Endothelial cell (in vitro differentiated cells): ENCODE measurements around the gene ASCC1. TPM values are rescaled to one million over a fixed set of nuclear protein-coding genes. Genes with fewer than 3 reads are reported as not detected.

Source experiments
- DNase-seq: peaks from one replicate; pipeline ENCODE4 v3.0.0; 2021; ENCODE audit warnings: low spot score
- H3K27ac Mint-ChIP-seq: one replicate; pipeline ENCODE4 v1.8.0; 2021; ENCODE audit warnings: mixed read lengths, inconsistent platforms; ENCODE audit not compliant: unreplicated experiment
- H3K27me3 Mint-ChIP-seq: one replicate; pipeline ENCODE4 v1.8.0; 2021; ENCODE audit warnings: mild to moderate bottlenecking, moderate library complexity, mixed read lengths, inconsistent platforms; ENCODE audit not compliant: unreplicated experiment
- H3K36me3 Mint-ChIP-seq: one replicate; pipeline ENCODE4 v1.8.0; 2021; ENCODE audit warnings: mild to moderate bottlenecking, low read depth, mixed read lengths, inconsistent platforms; ENCODE audit not compliant: unreplicated experiment
- H3K4me1 Mint-ChIP-seq: one replicate; pipeline ENCODE4 v1.8.0; 2021; ENCODE audit warnings: mild to moderate bottlenecking, mixed read lengths, inconsistent platforms; ENCODE audit not compliant: unreplicated experiment
- H3K4me3 Mint-ChIP-seq: one replicate; pipeline ENCODE4 v1.8.0; 2021; ENCODE audit warnings: mild to moderate bottlenecking, mixed read lengths, inconsistent platforms; ENCODE audit not compliant: unreplicated experiment
- H3K9me3 Mint-ChIP-seq: one replicate; pipeline ENCODE4 v1.8.0; 2021; ENCODE audit warnings: mixed read lengths, inconsistent platforms; ENCODE audit not compliant: unreplicated experiment
- total RNA-seq: library from RNA; stranded (reverse); fragmentation: NEBNext Ultra II Directional; extraction: Animal tissue kit (Norgen Biotek cat#: 25700); gene quantifications from one replicate; pipeline ENCODE4 v1.2.1, GENCODE V29; 2021; ENCODE audit not compliant: unreplicated experiment
- TF ChIP-seq, protein P1 (sequence below): fragments of 200-600 bp; sonication (generic); IDR thresholded peaks from one replicate; pipeline ENCODE4 v1.5.0; 2021; ENCODE audit warnings: antibody characterized with exemption; ENCODE audit not compliant: unreplicated experiment

Gene ASCC1
- total RNA-seq, 1 donor from 2014 or later: 32.1 TPM

DNA sequence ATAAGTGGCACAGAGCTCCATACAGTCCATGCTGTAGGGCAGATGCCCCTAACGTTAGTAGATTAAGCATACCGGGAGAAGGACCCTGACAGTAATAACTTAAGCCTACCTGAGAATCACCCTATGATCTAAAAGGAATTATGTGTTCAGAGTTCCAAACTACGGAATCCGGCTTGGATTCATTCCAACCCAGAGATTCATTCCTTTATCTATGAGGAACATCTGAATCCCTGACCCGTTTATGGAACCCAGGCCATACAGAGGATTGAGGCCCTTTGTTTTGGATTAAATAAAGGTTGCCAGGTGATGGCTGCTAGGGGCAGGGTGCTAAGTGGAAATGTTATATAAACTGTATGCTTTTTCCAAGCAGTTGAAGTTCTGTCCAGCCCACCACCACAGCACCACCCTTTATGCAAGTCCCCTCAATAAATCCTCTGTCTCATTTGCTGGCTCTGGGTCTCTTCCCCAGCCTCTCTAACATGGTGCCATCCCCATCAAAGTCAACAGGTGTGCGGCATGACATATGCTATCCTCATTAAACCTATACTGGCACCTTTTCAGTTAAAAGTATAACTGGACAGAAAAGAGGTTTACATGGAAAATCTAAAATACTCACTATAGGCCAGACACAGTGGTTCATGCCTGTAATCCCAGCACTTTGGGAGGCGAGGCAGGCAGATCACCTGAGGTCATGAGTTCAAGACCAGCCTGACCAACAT is 9.4 kb downstream of the ASCC1 start:
- TF ChIP-seq, protein P1, sequence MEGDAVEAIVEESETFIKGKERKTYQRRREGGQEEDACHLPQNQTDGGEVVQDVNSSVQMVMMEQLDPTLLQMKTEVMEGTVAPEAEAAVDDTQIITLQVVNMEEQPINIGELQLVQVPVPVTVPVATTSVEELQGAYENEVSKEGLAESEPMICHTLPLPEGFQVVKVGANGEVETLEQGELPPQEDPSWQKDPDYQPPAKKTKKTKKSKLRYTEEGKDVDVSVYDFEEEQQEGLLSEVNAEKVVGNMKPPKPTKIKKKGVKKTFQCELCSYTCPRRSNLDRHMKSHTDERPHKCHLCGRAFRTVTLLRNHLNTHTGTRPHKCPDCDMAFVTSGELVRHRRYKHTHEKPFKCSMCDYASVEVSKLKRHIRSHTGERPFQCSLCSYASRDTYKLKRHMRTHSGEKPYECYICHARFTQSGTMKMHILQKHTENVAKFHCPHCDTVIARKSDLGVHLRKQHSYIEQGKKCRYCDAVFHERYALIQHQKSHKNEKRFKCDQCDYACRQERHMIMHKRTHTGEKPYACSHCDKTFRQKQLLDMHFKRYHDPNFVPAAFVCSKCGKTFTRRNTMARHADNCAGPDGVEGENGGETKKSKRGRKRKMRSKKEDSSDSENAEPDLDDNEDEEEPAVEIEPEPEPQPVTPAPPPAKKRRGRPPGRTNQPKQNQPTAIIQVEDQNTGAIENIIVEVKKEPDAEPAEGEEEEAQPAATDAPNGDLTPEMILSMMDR: no peak
- no peaks in the 10 kb centered on the region for H3K4me1 Mint-ChIP-seq

DNA sequence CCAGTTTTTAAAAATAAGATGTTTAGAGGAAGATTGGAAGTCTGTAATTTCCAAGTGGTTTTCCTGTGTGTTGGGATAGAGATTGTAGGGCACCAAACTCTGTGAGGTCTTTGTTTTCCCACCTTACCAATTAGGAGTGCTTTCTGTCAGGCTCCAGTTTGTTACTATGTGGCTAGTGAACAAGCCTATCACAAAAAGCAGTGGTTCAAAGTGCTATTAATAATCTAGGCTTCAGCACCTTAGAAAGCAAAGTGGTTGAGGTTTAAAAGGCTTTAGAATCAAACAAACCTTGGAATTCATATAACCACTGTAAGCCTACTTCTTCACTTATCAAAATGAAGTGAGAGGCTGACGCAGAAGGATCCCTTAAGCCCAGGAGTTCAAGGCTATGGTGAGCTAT is 11.4 kb downstream of the ASCC1 start:
- Mint-ChIP-seq H3K4me1 (no peaks in the 10 kb centered on the region), H3K27ac (no peak overlapping the region), H3K27me3 (peaks cover 2% of the 10 kb centered on the region), H3K36me3 (no peaks in the 10 kb centered on the region), H3K9me3 (no peaks in the 10 kb centered on the region), H3K4me3 (no peak overlapping the region)
- no peak for DNase-seq
- TF ChIP-seq, protein P1: no peak

More for the DNA sequence above, 9.4 kb downstream of the ASCC1 start:
- H3K27me3 Mint-ChIP-seq: peaks cover 2% of the 10 kb centered on the region
- H3K4me3 Mint-ChIP-seq: no peak overlapping the region
- no peak for DNase-seq
- H3K36me3 Mint-ChIP-seq: peaks cover 7% of the 10 kb centered on the region
- H3K27ac Mint-ChIP-seq: no peak overlapping the region
- H3K9me3 Mint-ChIP-seq: no peaks in the 10 kb centered on the region

DNA sequence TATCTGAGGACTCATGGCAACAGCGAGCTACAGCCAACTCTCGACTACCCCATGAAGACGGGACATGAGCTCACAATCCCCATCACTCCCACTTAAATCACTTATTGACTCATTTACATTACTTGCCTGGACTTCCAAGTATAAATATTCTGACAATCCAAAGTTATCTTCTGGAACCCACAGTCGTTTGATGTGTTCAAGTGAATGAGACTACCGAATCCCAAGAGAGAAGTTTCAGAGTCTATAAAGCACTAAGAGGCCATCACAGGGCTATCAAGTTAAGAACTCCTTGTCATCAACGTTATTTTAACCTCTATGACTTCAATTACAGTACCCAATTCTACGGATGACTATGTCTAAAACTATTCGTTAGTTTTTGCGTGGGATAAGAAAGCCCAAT is 11.8 kb downstream of the ASCC1 start:
- no peaks in the 10 kb centered on the region for H3K36me3 Mint-ChIP-seq
- DNase-seq: no peak
- no peak overlapping the region for H3K4me3 Mint-ChIP-seq
- H3K27me3 Mint-ChIP-seq: peaks cover 2% of the 10 kb centered on the region
- no peak overlapping the region for H3K27ac Mint-ChIP-seq
- TF ChIP-seq, protein P1: no peak
- H3K4me1 Mint-ChIP-seq: no peaks in the 10 kb centered on the region
- H3K9me3 Mint-ChIP-seq: no peaks in the 10 kb centered on the region

DNA sequence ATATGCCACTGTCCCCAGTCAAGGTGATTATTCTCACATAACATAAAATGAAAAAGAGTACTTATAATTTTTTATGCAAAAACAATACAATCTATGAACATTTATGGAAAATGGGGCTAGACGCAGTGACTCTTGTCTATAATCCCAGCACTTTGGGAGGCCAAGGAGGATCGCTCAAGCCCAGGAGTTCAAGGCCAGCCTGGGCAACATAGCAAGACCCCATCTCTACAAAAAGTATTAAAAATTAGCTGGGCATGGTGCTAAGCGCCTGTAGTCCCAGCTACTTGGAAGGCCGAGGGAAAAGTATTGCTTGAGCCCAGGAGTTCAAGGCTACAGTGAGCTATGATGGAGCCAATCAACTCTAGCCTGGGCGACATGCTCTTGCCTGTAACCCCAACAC is 14.8 kb downstream of the ASCC1 start:
- Mint-ChIP-seq H3K27me3 (no peaks in the 10 kb centered on the region), H3K4me1 (no peaks in the 10 kb centered on the region), H3K36me3 (peaks cover 3% of the 10 kb centered on the region), H3K4me3 (no peak overlapping the region), H3K27ac (no peak overlapping the region), H3K9me3 (no peaks in the 10 kb centered on the region)
- TF ChIP-seq, protein P1: no peak
- DNase-seq: no peak

DNA sequence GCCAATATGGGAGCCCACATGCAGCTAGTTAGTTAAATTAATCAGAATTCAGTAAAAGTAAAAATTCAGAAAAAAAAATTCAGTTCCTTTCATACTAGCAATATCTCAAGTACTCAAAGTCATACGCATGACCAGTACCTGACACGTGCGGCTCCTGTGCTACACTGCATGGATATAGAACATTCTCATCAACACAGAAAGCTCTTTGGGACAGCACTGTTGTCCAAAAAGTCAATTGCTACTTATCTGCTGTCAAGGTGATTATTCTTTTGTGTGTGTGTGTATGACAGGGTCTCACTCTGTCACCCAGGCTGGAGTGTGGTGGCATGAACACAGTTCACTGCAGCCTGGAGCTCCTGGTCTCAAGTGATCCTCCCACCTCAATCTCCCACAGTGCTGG is 15.2 kb downstream of the ASCC1 start:
- no peaks in the 10 kb centered on the region for H3K4me1 Mint-ChIP-seq
- peaks cover 3% of the 10 kb centered on the region for H3K36me3 Mint-ChIP-seq
- no peak overlapping the region for H3K27ac Mint-ChIP-seq
- no peak overlapping the region for H3K4me3 Mint-ChIP-seq
- H3K27me3 Mint-ChIP-seq: no peaks in the 10 kb centered on the region
- no peak for DNase-seq
- no peaks in the 10 kb centered on the region for H3K9me3 Mint-ChIP-seq
- TF ChIP-seq, protein P1: no peak
